VCaP (cell line): ENCODE data around the gene P4HA1.

ENCODE experiments used
- H3K27ac ChIP-seq: fragments of 450-650 bp; 2 replicates; pipeline ENCODE4 v1.5.1; 2017
- CTCF ChIP-seq: fragments of 450-650 bp; conservative IDR thresholded peaks from 2 replicates; pipeline ENCODE4 v1.5.1; 2017; ENCODE audit warnings: mild to moderate bottlenecking, moderate library complexity

Gene P4HA1

GRCh38 chr10:72979709-72980108 lies 117.0 kb downstream of the P4HA1 start:
- no peak overlapping the region for H3K27ac ChIP-seq
- no peak for TF ChIP-seq CTCF

GRCh38 chr10:72976886-72977285 lies 119.8 kb downstream of the P4HA1 start:
- H3K27ac ChIP-seq = no peak overlapping the region
- TF ChIP-seq CTCF = no peak
